HCT116 (cell line): ENCODE measurements around the gene FMOD.

Source experiments
- EZH2 ChIP-seq: fragments of 200-600 bp; sonication (generic); IDR thresholded peaks from 2 replicates; pipeline ENCODE4 v1.6.1; 2017; ENCODE audit warnings: antibody characterized with exemption, mixed run types
- EZH2phosphoT487 ChIP-seq: fragments of 200-600 bp; IDR thresholded peaks from 2 replicates; pipeline ENCODE4 v1.6.1; 2018; ENCODE audit warnings: antibody characterized with exemption, borderline replicate concordance
- POLR2A ChIP-seq: IDR thresholded peaks from 2 replicates; pipeline ENCODE4 v1.7.0; 2011; ENCODE audit warnings: borderline replicate concordance; ENCODE audit not compliant: insufficient read depth, insufficient read length; ENCODE audit errors: extremely low read depth
- RAD21 ChIP-seq: IDR thresholded peaks from 2 replicates; pipeline ENCODE4 v1.6.1; 2012; ENCODE audit warnings: low read depth, mild to moderate bottlenecking
- SP1 ChIP-seq: IDR thresholded peaks from 2 replicates; pipeline ENCODE4 v1.6.1; 2012; ENCODE audit warnings: low read depth
- YY1 ChIP-seq: IDR thresholded peaks from 2 replicates; pipeline ENCODE4 v1.6.1; 2011; ENCODE audit warnings: low read length, low read depth, moderate library complexity, mild to moderate bottlenecking; ENCODE audit not compliant: insufficient replicate concordance; ENCODE audit errors: extremely low read depth
- ZFX ChIP-seq: fragments of 450-650 bp; IDR thresholded peaks from 2 replicates; pipeline ENCODE4 v1.6.1; 2017
- ZNF274 ChIP-seq: fragments of 200-500 bp; sonication (Bioruptor generic); IDR thresholded peaks from 2 replicates; pipeline ENCODE4 v1.6.1; 2014; ENCODE audit warnings: mild to moderate bottlenecking, low read depth, low read length, inconsistent platforms
- TF ChIP-seq, protein P1 (sequence below), 3 experiments: fragments of 200-600 bp in 1 of 3; sonication (generic) in 1 of 3; IDR thresholded peaks in 2 of 3; conservative IDR thresholded peaks in 1 of 3; 2 replicates each; pipeline ENCODE4 v1.5.1; 2012 to 2017; ENCODE audit warnings: low read depth in 2 of 3, low read length in 2 of 3, antibody characterized with exemption in 1 of 3, borderline replicate concordance in 1 of 3, control low read depth in 1 of 3, mild to moderate bottlenecking in 1 of 3, mixed read lengths in 1 of 3, mixed run types in 1 of 3, moderate library complexity in 1 of 3; ENCODE audit not compliant: insufficient read depth in 1 of 3
- TF ChIP-seq, protein P2 (sequence below): IDR thresholded peaks from 2 replicates; pipeline ENCODE4 v1.6.1; 2012

DNA sequence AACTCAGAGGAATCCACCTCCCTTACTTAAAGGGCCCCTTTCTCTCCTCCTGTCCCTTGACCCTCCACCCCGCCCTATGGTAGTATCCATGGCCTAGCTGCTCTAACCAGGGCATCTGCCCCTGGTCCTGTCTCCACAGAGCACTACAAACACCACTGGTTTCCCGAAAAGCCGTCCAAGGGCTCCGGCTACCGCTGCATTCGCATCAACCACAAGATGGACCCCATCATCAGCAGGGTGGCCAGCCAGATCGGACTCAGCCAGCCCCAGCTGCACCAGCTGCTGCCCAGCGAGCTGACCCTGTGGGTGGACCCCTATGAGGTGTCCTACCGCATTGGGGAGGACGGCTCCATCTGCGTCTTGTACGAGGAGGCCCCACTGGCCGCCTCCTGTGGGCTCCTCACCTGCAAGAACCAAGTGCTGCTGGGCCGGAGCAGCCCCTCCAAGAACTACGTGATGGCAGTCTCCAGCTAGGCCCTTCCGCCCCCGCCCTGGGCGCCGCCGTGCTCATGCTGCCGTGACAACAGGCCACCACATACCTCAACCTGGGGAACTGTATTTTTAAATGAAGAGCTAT is 43.9 kb downstream of the FMOD start:
- TF ChIP-seq, protein P1, sequence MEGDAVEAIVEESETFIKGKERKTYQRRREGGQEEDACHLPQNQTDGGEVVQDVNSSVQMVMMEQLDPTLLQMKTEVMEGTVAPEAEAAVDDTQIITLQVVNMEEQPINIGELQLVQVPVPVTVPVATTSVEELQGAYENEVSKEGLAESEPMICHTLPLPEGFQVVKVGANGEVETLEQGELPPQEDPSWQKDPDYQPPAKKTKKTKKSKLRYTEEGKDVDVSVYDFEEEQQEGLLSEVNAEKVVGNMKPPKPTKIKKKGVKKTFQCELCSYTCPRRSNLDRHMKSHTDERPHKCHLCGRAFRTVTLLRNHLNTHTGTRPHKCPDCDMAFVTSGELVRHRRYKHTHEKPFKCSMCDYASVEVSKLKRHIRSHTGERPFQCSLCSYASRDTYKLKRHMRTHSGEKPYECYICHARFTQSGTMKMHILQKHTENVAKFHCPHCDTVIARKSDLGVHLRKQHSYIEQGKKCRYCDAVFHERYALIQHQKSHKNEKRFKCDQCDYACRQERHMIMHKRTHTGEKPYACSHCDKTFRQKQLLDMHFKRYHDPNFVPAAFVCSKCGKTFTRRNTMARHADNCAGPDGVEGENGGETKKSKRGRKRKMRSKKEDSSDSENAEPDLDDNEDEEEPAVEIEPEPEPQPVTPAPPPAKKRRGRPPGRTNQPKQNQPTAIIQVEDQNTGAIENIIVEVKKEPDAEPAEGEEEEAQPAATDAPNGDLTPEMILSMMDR (IDR thresholded peaks at IDR 0.05 in 2 of 3, conservative IDR thresholded peaks at IDR 0.05 in 1 of 3; ENCODE audit: borderline replicate concordance in 1 of 3, insufficient read depth in 1 of 3, low read depth in 2 of 3, low read length in 2 of 3): no peak
- TF ChIP-seq YY1 (no peak), POLR2A (no peak), RAD21 (no peak), EZH2 (no peak), ZNF274 (no peak), EZH2phosphoT487 (no peak), SP1 (no peak), ZFX (no peak)
- TF ChIP-seq, protein P2, sequence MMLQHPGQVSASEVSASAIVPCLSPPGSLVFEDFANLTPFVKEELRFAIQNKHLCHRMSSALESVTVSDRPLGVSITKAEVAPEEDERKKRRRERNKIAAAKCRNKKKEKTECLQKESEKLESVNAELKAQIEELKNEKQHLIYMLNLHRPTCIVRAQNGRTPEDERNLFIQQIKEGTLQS: no peak
